SH-SY5Y (cell line): Measurements from ENCODE around the gene PAIP1.

Source experiments
- GATA2 ChIP-seq: IDR thresholded peaks from 2 replicates; pipeline ENCODE4 v1.6.1; 2011; ENCODE audit warnings: mild to moderate bottlenecking, low read depth, low read length
- GATA3 ChIP-seq: IDR thresholded peaks from 2 replicates; pipeline ENCODE4 v1.6.1; 2011; ENCODE audit warnings: low read depth, mild to moderate bottlenecking, low read length, moderate library complexity

Gene PAIP1

GRCh38 chr5:43497311-43498104 is 59.4 kb downstream of the PAIP1 start:
- no peak for TF ChIP-seq GATA2
- no peak for TF ChIP-seq GATA3

GRCh38 chr5:43491326-43491725 is 65.6 kb downstream of the PAIP1 start:
- TF ChIP-seq GATA2 (no peak), GATA3 (no peak)

- TF ChIP-seq GATA2, result no peak
- TF ChIP-seq GATA3, result no peak
These were observed 70.5 kb downstream of the PAIP1 start for GRCh38 chr5:43486353-43486752.

- TF ChIP-seq GATA2 (no peak), GATA3 (no peak)
These were observed 71.5 kb downstream of the PAIP1 start for GRCh38 chr5:43485406-43485805.

- no peak for TF ChIP-seq GATA3
- TF ChIP-seq GATA2, result no peak
These were observed 72.6 kb downstream of the PAIP1 start for GRCh38 chr5:43484106-43484849.

GRCh38 chr5:43483298-43484105 is 73.4 kb downstream of the PAIP1 start, which contains the start of gene TMEM267:
TSS of gene TMEM267 (minus strand) at chr5:43483865. CDS start at chr5:43453969, 29,896 bp downstream.
- TF ChIP-seq GATA2 (no peak), GATA3 (no peak)

GRCh38 chr5:43482490-43483297 is 74.2 kb downstream of the PAIP1 start:
- TF ChIP-seq GATA2, result no peak
- no peak for TF ChIP-seq GATA3
